Smooth muscle cell (in vitro differentiated cells): ENCODE data around the gene KRT6C. TPM values are rescaled to one million over a fixed set of nuclear protein-coding genes. Genes with fewer than 3 reads are reported as not detected.

Experiments used
- DNase-seq: peaks from one replicate; lab custom pipeline; 2025; ENCODE audit not compliant: unreplicated experiment; lab: John Stamatoyannopoulos, UW
- H2AFZ ChIP-seq: fragments of 200-600 bp; sonication (generic); 2 replicates; pipeline ENCODE4 v1.6.0; 2016; ENCODE audit warnings: antibody characterized with exemption, low read depth, mild to moderate bottlenecking
- H3F3A ChIP-seq: fragments of 200-600 bp; sonication (generic); 2 replicates; pipeline ENCODE4 v1.6.0; 2017; ENCODE audit warnings: antibody characterized with exemption, low read depth
- H3K27ac ChIP-seq: fragments of 200-600 bp; sonication (generic); 2 replicates; pipeline ENCODE4 v1.5.1; 2016; ENCODE audit warnings: low read depth, mild to moderate bottlenecking
- H3K27me3 ChIP-seq: fragments of 200-600 bp; sonication (generic); 2 replicates; pipeline ENCODE4 v1.6.1; 2016; ENCODE audit warnings: low read depth, mild to moderate bottlenecking
- H3K36me3 ChIP-seq: fragments of 200-600 bp; sonication (generic); 2 replicates; pipeline ENCODE4 v1.5.1; 2016; ENCODE audit warnings: low read depth
- H3K4me1 ChIP-seq: fragments of 200-600 bp; sonication (generic); 2 replicates; pipeline ENCODE4 v1.5.1; 2016; ENCODE audit warnings: low read depth
- H3K4me2 ChIP-seq: fragments of 200-600 bp; sonication (generic); 2 replicates; pipeline ENCODE4 v1.6.0; 2016; ENCODE audit warnings: mild to moderate bottlenecking
- H3K4me3 ChIP-seq: fragments of 200-600 bp; sonication (generic); 2 replicates; pipeline ENCODE4 v1.5.1; 2016; ENCODE audit warnings: mild to moderate bottlenecking
- H3K79me2 ChIP-seq: fragments of 200-600 bp; sonication (generic); 2 replicates; pipeline ENCODE4 v1.6.0; 2016; ENCODE audit warnings: low read depth, mild to moderate bottlenecking
- H3K9ac ChIP-seq: fragments of 200-600 bp; sonication (generic); 2 replicates; pipeline ENCODE4 v1.6.0; 2016; ENCODE audit warnings: low read depth
- H3K9me3 ChIP-seq: fragments of 200-600 bp; sonication (generic); replicated peaks from 2 replicates; pipeline ENCODE4 v1.5.1; 2016; ENCODE audit warnings: low read depth
- H4K20me1 ChIP-seq: fragments of 200-600 bp; sonication (generic); 2 replicates; pipeline ENCODE4 v1.6.0; 2016; ENCODE audit warnings: low read depth
- WGBS: methylation state at CpG from one replicate; pipeline ENCODE4 v1.1.7; 2016; ENCODE audit warnings: low lambda C conversion rate; 5-methylcytosine and 5-hydroxymethylcytosine counted together
- polyA plus RNA-seq: library from polyadenylated mRNA; unstranded; fragments of >200 nt; fragmentation: Nextera tagmentation; extraction: Ambion mirVana; gene quantifications from 2 replicates; pipeline ENCODE4 v1.2.1, GENCODE V29; 2016
- total RNA-seq: library from RNA; depleted of rRNA; stranded (reverse); fragments of >200 nt; gene quantifications from 2 replicates; pipeline ENCODE4 v1.2.3, GENCODE V29; 2014
- TF ChIP-seq, protein P1 (sequence below): fragments of 200-600 bp; sonication (generic); IDR thresholded peaks from 2 replicates; pipeline ENCODE4 v1.5.1; 2017; ENCODE audit warnings: borderline replicate concordance, mild to moderate bottlenecking, antibody characterized with exemption; ENCODE audit not compliant: insufficient read depth, poor library complexity, severe bottlenecking

Gene KRT6C
- total and polyA plus RNA-seq, 2 experiments from 2014 or later = 22.0 to 32.6 TPM

DNA sequence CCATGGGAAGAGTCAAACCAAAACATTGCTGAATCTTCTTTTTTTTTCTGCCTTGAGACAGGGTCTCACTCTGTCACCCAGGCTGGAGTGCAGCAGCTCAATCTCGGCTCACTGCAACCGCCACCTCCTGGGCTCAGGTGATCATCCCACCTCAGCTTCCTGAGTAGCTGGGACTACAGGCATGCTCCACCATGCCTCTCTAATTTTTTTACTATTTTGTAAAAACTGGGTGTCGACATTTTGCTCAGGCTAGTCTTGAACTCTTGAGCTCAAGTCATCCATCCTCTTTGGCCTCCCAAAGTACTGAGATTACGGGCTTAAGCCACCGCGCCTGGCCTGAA lies 38.0 kb downstream of the KRT6C start:
- Histone ChIP-seq H3K9ac (no peak overlapping the region), H3K36me3 (no peaks in the 10 kb centered on the region), H4K20me1 (no peaks in the 10 kb centered on the region), H3K9me3 (no peaks in the 10 kb centered on the region), H3K27ac (peak overlapping the region; percentile 1), H3K27me3 (peaks cover 25% of the 10 kb centered on the region), H3K4me2 (no peak overlapping the region), H3K4me3 (no peak overlapping the region), H3K79me2 (no peaks in the 10 kb centered on the region), H3F3A (peaks cover 11% of the 10 kb centered on the region), H3K4me1 (peaks cover 3% of the 10 kb centered on the region), H2AFZ (no peak overlapping the region)
- TF ChIP-seq, protein P1, sequence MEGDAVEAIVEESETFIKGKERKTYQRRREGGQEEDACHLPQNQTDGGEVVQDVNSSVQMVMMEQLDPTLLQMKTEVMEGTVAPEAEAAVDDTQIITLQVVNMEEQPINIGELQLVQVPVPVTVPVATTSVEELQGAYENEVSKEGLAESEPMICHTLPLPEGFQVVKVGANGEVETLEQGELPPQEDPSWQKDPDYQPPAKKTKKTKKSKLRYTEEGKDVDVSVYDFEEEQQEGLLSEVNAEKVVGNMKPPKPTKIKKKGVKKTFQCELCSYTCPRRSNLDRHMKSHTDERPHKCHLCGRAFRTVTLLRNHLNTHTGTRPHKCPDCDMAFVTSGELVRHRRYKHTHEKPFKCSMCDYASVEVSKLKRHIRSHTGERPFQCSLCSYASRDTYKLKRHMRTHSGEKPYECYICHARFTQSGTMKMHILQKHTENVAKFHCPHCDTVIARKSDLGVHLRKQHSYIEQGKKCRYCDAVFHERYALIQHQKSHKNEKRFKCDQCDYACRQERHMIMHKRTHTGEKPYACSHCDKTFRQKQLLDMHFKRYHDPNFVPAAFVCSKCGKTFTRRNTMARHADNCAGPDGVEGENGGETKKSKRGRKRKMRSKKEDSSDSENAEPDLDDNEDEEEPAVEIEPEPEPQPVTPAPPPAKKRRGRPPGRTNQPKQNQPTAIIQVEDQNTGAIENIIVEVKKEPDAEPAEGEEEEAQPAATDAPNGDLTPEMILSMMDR = no peak
- DNase-seq = no peak
- WGBS = 48% methylated on average over 6 of the region's 6 CpGs

DNA sequence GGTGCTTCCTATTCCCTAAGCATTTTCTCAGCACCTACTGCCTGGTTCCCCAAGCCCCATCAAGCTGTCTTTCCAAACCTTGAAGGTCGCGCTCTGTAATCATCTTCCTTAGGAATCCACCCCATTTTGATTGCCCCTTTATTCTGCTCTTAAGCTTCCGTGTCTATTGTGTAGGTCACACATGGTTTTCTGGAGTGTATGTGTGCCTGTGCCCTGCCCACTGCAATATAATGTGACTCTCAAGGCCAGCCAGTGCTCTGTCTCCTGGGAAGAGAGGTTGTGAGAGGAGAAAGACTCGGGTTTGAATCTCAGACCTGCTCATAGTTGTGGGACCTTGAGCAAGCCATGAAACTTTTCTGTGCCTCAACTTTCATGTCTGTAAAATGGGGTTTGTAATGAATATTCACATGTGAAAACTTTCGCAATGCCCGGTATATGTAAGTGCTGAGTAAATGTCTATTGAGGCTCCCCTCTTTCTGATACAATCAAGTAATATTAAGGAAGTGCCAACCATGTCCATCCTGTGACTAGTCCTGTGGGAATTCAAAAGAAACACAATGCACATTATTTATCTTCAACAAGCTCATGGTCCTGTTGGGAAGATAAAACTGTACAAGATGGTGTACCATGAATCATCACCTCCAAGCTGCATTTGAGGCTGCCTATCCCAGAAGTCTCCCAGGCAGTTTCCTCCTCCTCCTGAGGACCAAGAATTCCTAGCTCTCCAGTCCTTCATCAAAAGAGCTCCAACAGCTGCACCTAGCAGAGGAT lies 38.7 kb downstream of the KRT6C start:
- peaks cover 28% of the 10 kb centered on the region for H3K27me3 ChIP-seq
- no peaks in the 10 kb centered on the region for H3K9me3 ChIP-seq
- H3K36me3 ChIP-seq = no peaks in the 10 kb centered on the region
- no peaks in the 10 kb centered on the region for H3K79me2 ChIP-seq
- no peaks in the 10 kb centered on the region for H4K20me1 ChIP-seq
- TF ChIP-seq, protein P1 = no peak
- H3K4me3 ChIP-seq = no peak overlapping the region
- no peak for DNase-seq
- H3K4me2 ChIP-seq = no peak overlapping the region
- no peak overlapping the region for H2AFZ ChIP-seq
- peaks cover 8% of the 10 kb centered on the region for H3F3A ChIP-seq
- no peaks in the 10 kb centered on the region for H3K4me1 ChIP-seq
- H3K9ac ChIP-seq = no peak overlapping the region
- no peak overlapping the region for H3K27ac ChIP-seq
- 95% methylated on average over 6 of the region's 6 CpGs for WGBS

DNA sequence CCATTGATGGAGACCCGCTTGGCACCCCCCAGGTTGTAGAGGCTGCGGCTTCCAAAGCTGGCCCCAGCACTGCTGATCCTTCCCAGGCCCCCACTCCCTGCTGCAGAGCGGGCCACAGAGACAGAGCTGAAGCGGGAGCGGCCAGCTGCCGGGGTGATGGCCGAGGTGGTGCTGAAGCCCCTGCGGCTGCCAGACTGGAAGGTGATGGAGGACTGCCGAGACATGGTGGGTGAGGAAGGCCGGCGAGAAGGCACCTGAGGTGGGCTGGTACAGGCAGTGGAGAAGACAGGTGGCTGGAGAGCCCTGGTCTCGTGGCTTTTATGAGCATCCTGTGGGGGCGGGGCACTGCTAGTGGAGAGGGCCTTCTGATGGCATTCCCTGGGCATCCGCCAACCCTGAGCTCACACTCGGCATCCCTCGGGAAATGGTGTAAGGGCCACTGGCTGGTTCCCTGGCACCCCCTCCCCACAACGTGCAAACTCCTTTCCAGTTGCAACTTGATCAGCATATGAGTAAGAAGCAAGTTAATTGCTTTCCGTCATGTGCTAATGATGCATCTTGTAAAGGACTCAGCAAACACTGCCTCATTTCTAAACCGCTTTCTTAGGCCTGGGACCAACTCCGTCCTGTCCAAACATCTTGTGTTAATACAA lies 39.4 kb downstream of the KRT6C start, which contains the start of gene KRT75:
TSS of gene KRT75 (minus strand) at position 291 of the 653 bp plus-strand sequence. CDS start at position 224, 67 bp downstream.
- Histone ChIP-seq H2AFZ (no peak within 1 kb of the TSS), H3K9ac (no peak within 1 kb of the TSS), H3K4me3 (no peak within 1 kb of the TSS), H3F3A (peaks cover 8% of the 10 kb centered on the region), H3K4me2 (no peak within 1 kb of the TSS), H3K79me2 (no peaks in the 10 kb centered on the region), H3K27me3 (peaks cover 32% of the 10 kb centered on the region), H3K4me1 (no peaks in the 10 kb centered on the region), H4K20me1 (no peaks in the 10 kb centered on the region), H3K9me3 (no peaks in the 10 kb centered on the region), H3K36me3 (no peaks in the 10 kb centered on the region), H3K27ac (no peak within 1 kb of the TSS)
- 86% methylated on average over 20 of the region's 20 CpGs for WGBS
- no peak for DNase-seq
- TF ChIP-seq, protein P1 = no peak
